HCT116 (cell line): Measurements from ENCODE around the gene PIM3. TPM values are rescaled to one million over a fixed set of nuclear protein-coding genes. Genes with fewer than 3 reads are reported as not detected.

Source experiments
- ATAC-seq: fragments of 200-7000 bp; cut with Tn5 transposase; 2 replicates; pipeline ENCODE4 v1.9.1; 2020; ENCODE audit warnings: mild to moderate bottlenecking, moderate library complexity
- BruUV-seq: library from RNA; stranded (reverse); fragments of 400-500 nt; replicated peaks from 2 replicates; lab custom pipeline; 2021; lab: Mats Ljungman, UMichigan
- CTCF ChIA-PET: fragments of 300-600 bp; sonication (Branson Sonifier 250); formaldehyde crosslinking; loops from one replicate; lab custom pipeline; 2021; ENCODE audit warnings: antibody characterized with exemption; lab: Charles Lee
- POLR2A ChIA-PET: fragments of 300-600, 350-600 bp; sonication (Branson Sonifier 250); formaldehyde crosslinking; loops from one replicate; lab custom pipeline; 2021; ENCODE audit warnings: antibody characterized with exemption; lab: Charles Lee
- RAD21 ChIA-PET, 2 experiments: fragments of 300-600 bp; sonication (Branson Sonifier 250); formaldehyde crosslinking; loops; one replicate each; lab custom pipeline; 2023; ENCODE audit warnings: low total read pairs in 2 of 2; ENCODE audit not compliant: uncharacterized antibody in 2 of 2, unreplicated experiment in 2 of 2, low non-redundant PET in 1 of 2; lab: Charles Lee
- DNase-seq: peaks from one replicate; pipeline ENCODE4 v3.0.0-alpha.2; 2010; ENCODE audit warnings: low read depth, low spot score
- H2AFZ ChIP-seq: fragments of 200-600 bp; shearing (Covaris generic), sonication (generic); 2 replicates; pipeline ENCODE4 v1.6.1; 2017; ENCODE audit warnings: low read depth, mixed run types, mixed read lengths, antibody characterized with exemption, low read length; ENCODE audit not compliant: poor library complexity, severe bottlenecking
- H3K27ac ChIP-seq: 2 replicates; pipeline ENCODE4 v1.5.1; 2012; ENCODE audit warnings: low read depth, low read length
- H3K27me3 ChIP-seq: fragments of 200-600 bp; sonication (generic); 2 replicates; pipeline ENCODE4 v1.6.1; 2016; ENCODE audit warnings: mixed run types, low read length, mixed read lengths; ENCODE audit not compliant: insufficient read depth
- H3K36me3 ChIP-seq, 2 experiments: fragments of 200-500 bp in 1 of 2; fragments of 200-600 bp in 1 of 2; sonication (Bioruptor generic) in 1 of 2; sonication (generic) in 1 of 2; 2 replicates each; pipeline versions ENCODE4 v1.5.1 to v1.6.1; 2014 to 2016; ENCODE audit warnings: low read length in 2 of 2, inconsistent platforms in 1 of 2, mixed read lengths in 1 of 2, mixed run types in 1 of 2; ENCODE audit not compliant: insufficient read depth in 2 of 2, control insufficient read depth in 1 of 2
- H3K4me1 ChIP-seq, 2 experiments: fragments of 200-600 bp in 1 of 2; sonication (generic) in 1 of 2; 2 replicates each; pipeline versions ENCODE4 v1.5.1 to v1.6.1; 2012 to 2017; ENCODE audit warnings: low read length in 2 of 2, inconsistent platforms in 1 of 2, mild to moderate bottlenecking in 1 of 2, mixed read lengths in 1 of 2, mixed run types in 1 of 2, moderate library complexity in 1 of 2; ENCODE audit not compliant: insufficient read depth in 2 of 2, control insufficient read depth in 1 of 2
- H3K4me2 ChIP-seq: fragments of 200-600 bp; sonication (generic); 2 replicates; pipeline ENCODE4 v1.6.1; 2017; ENCODE audit warnings: mixed run types, low read length, mixed read lengths
- H3K4me3 ChIP-seq, 2 experiments: fragments of 200-600 bp in 1 of 2; sonication (generic) in 1 of 2; replicated peaks in 1 of 2; 2 replicates each; pipeline ENCODE4 v1.5.1; 2011 to 2016; ENCODE audit warnings: low read length in 2 of 2, control low read depth in 1 of 2, low read depth in 1 of 2, mild to moderate bottlenecking in 1 of 2, mixed read lengths in 1 of 2, mixed run types in 1 of 2
- H3K79me2 ChIP-seq: fragments of 200-600 bp; sonication (generic); 2 replicates; pipeline ENCODE4 v1.6.1; 2017; ENCODE audit warnings: mild to moderate bottlenecking, mixed run types, low read length, moderate library complexity, mixed read lengths; ENCODE audit not compliant: insufficient read depth
- H3K9ac ChIP-seq: fragments of 200-600 bp; sonication (generic); 2 replicates; pipeline ENCODE4 v1.6.1; 2016; ENCODE audit warnings: low read length, mixed read lengths
- H3K9me2 ChIP-seq: fragments of 200-600 bp; sonication (generic), shearing (Covaris generic); 2 replicates; pipeline ENCODE4 v1.6.1; 2017; ENCODE audit warnings: mixed run types, mild to moderate bottlenecking, moderate library complexity; ENCODE audit not compliant: insufficient read depth
- H3K9me3 ChIP-seq, 2 experiments: fragments of 200-500 bp in 1 of 2; fragments of 200-600 bp in 1 of 2; sonication (Bioruptor generic) in 1 of 2; sonication (generic) in 1 of 2; 2 replicates each; pipeline ENCODE4 v1.6.1; 2014 to 2017; ENCODE audit warnings: low read length in 2 of 2, mixed read lengths in 2 of 2, inconsistent platforms in 1 of 2, low read depth in 1 of 2, mild to moderate bottlenecking in 1 of 2, mixed run types in 1 of 2, moderate library complexity in 1 of 2; ENCODE audit not compliant: control insufficient read depth in 1 of 2, insufficient read depth in 1 of 2
- H4K20me1 ChIP-seq: fragments of 200-600 bp; sonication (generic), shearing (Covaris generic); 2 replicates; pipeline ENCODE4 v1.6.1; 2017; ENCODE audit warnings: mixed run types, mild to moderate bottlenecking, moderate library complexity; ENCODE audit not compliant: insufficient read depth
- ATF3 ChIP-seq: IDR thresholded peaks from 2 replicates; pipeline ENCODE4 v1.6.1; 2012
- EGR1 ChIP-seq: IDR thresholded peaks from 2 replicates; pipeline ENCODE4 v1.6.1; 2012; ENCODE audit warnings: low read depth
- ELF1 ChIP-seq: IDR thresholded peaks from 2 replicates; pipeline ENCODE4 v1.6.1; 2012; ENCODE audit warnings: low read depth, borderline replicate concordance
- EZH2 ChIP-seq: fragments of 200-600 bp; sonication (generic); IDR thresholded peaks from 2 replicates; pipeline ENCODE4 v1.6.1; 2017; ENCODE audit warnings: antibody characterized with exemption, mixed run types
- EZH2phosphoT487 ChIP-seq: fragments of 200-600 bp; IDR thresholded peaks from 2 replicates; pipeline ENCODE4 v1.6.1; 2018; ENCODE audit warnings: antibody characterized with exemption, borderline replicate concordance
- FOSL1 ChIP-seq: IDR thresholded peaks from 2 replicates; pipeline ENCODE4 v1.6.1; 2012; ENCODE audit warnings: low read depth
- JUND ChIP-seq: IDR thresholded peaks from 2 replicates; pipeline ENCODE4 v1.6.1; 2012
- MAX ChIP-seq: IDR thresholded peaks from 2 replicates; pipeline ENCODE4 v1.6.1; 2012
- POLR2A ChIP-seq: IDR thresholded peaks from 2 replicates; pipeline ENCODE4 v1.7.0; 2011; ENCODE audit warnings: borderline replicate concordance; ENCODE audit not compliant: insufficient read depth, insufficient read length; ENCODE audit errors: extremely low read depth
- REST ChIP-seq: IDR thresholded peaks from 2 replicates; pipeline ENCODE4 v1.6.1; 2012; ENCODE audit warnings: low read depth
- SP1 ChIP-seq: IDR thresholded peaks from 2 replicates; pipeline ENCODE4 v1.6.1; 2012; ENCODE audit warnings: low read depth
- SRF ChIP-seq: IDR thresholded peaks from 2 replicates; pipeline ENCODE4 v1.6.1; 2012; ENCODE audit warnings: low read depth
- YY1 ChIP-seq: IDR thresholded peaks from 2 replicates; pipeline ENCODE4 v1.6.1; 2011; ENCODE audit warnings: low read length, low read depth, moderate library complexity, mild to moderate bottlenecking; ENCODE audit not compliant: insufficient replicate concordance; ENCODE audit errors: extremely low read depth
- ZFX ChIP-seq: fragments of 450-650 bp; IDR thresholded peaks from 2 replicates; pipeline ENCODE4 v1.6.1; 2017
- ZNF274 ChIP-seq: fragments of 200-500 bp; sonication (Bioruptor generic); IDR thresholded peaks from 2 replicates; pipeline ENCODE4 v1.6.1; 2014; ENCODE audit warnings: mild to moderate bottlenecking, low read depth, low read length, inconsistent platforms
- intact Hi-C: fragments of 100-400 bp; cut with micrococcal nuclease; formaldehyde crosslinking; loops from 2 replicates; pipeline ENCODE4 v1.10.0; 2022
- total RNA-seq: library from RNA; stranded (reverse); gene quantifications from one replicate; pipeline ENCODE4 v1.2.1, GENCODE V29; 2021; ENCODE audit not compliant: unreplicated experiment

PIM3 gene
- total RNA-seq, 1 experiment from 2014 or later, result 116 TPM

- TF ChIP-seq ATF3, result no peak
- no peak for TF ChIP-seq JUND
- TF ChIP-seq YY1, result no peak
- TF ChIP-seq FOSL1, result no peak
- no peak for TF ChIP-seq EZH2
- no peak for TF ChIP-seq EZH2phosphoT487
- TF ChIP-seq ZFX, result no peak
- no peak for TF ChIP-seq SRF
- no peak for TF ChIP-seq POLR2A
These were observed 32.4 kb upstream of the PIM3 start (continued) for GRCh38 chr22:49928185-49928495.

- Histone ChIP-seq H2AFZ (no peak overlapping the region), H3K36me3 (no peaks in the 10 kb centered on the region), H3K4me1 (peaks cover 9 to 26% of the 10 kb centered on the region in 2 experiments; a peak in 3 of 4 replicates), H3K9ac (no peak overlapping the region), H3K79me2 (no peaks in the 10 kb centered on the region), H3K4me2 (no peak overlapping the region), H3K27ac (no peak overlapping the region), H3K9me2 (no peaks in the 10 kb centered on the region), H3K4me3 (no peak overlapping the region), H3K9me3 (no peaks in the 10 kb centered on the region), H3K27me3 (no peaks in the 10 kb centered on the region), H4K20me1 (no peaks in the 10 kb centered on the region)
- intact Hi-C loops, result no loop called here
- ChIA-PET RAD21 (no interaction called here), POLR2A (no interaction called here), CTCF (interaction anchor here (2.3 kb wide), 1 partner anchor 102 kb away, joined by 8 read pairs; no protein-coding TSS in a partner anchor)
- no TSS peak for BruUV-seq
- no peak for ATAC-seq
- TF ChIP-seq ATF3 (no peak), ELF1 (no peak), ZFX (no peak), MAX (no peak), EGR1 (no peak), ZNF274 (no peak), SP1 (no peak), SRF (no peak), REST (no peak)
- no peak for DNase-seq
These were observed 31.9 kb upstream of the PIM3 start for GRCh38 chr22:49928555-49929210.
